Esophagus squamous epithelium (tissue), 4 donors: ENCODE results near the gene CLEC3B.

Experiments
- CTCF ChIP-seq, 6 experiments: fragments of 450-650 bp in 4 of 6; fragments of 200-600 bp in 2 of 6; sonication (generic) in 2 of 6; IDR thresholded peaks; one replicate each; pipeline ENCODE4 v1.5.1; 2016 to 2019; ENCODE audit warnings: antibody characterized with exemption in 6 of 6, mild to moderate bottlenecking in 4 of 6, moderate library complexity in 4 of 6
- POLR2A ChIP-seq, 4 donors: fragments of 450-650 bp; IDR thresholded peaks; one replicate each; pipeline ENCODE4 v1.6.1; 2017; ENCODE audit warnings: antibody characterized with exemption in 4 of 4, mild to moderate bottlenecking in 4 of 4, moderate library complexity in 3 of 4

GRCh38 chr3:45001738-45002137, 24.4 kb upstream of the CLEC3B start:
- TF ChIP-seq POLR2A (IDR thresholded peaks at IDR 0.05) (no peak), CTCF (IDR thresholded peaks at IDR 0.05) (no peak)
